Endodermal cell (in vitro differentiated cells): ENCODE measurements around the gene FGD6. TPM values are rescaled to one million over a fixed set of nuclear protein-coding genes. Genes with fewer than 3 reads are reported as not detected.

Experiments used
- DNase-seq: peaks from one replicate; pipeline ENCODE4 v3.0.0-alpha.2; 2017
- H3K27ac ChIP-seq: 2 replicates; pipeline ENCODE4 v1.5.1; 2013; ENCODE audit warnings: mild to moderate bottlenecking, low read depth, low read length, moderate library complexity
- H3K27me3 ChIP-seq: 2 replicates; pipeline ENCODE4 v1.6.1; 2013; ENCODE audit warnings: mild to moderate bottlenecking, low read length, moderate library complexity; ENCODE audit not compliant: insufficient read depth, control insufficient read depth, poor library complexity, severe bottlenecking
- H3K36me3 ChIP-seq: 2 replicates; pipeline ENCODE4 v1.7.0; 2013; ENCODE audit warnings: mild to moderate bottlenecking, low read length, moderate library complexity; ENCODE audit not compliant: control insufficient read depth, insufficient read depth
- H3K4me1 ChIP-seq: one replicate; pipeline ENCODE4 v1.7.0; 2013; ENCODE audit warnings: low read length; ENCODE audit not compliant: control insufficient read depth, insufficient read depth
- H3K4me3 ChIP-seq: 2 replicates; pipeline ENCODE4 v1.5.1; 2013; ENCODE audit warnings: mild to moderate bottlenecking, low read length, moderate library complexity
- H3K9ac ChIP-seq: 2 replicates; pipeline ENCODE4 v1.6.1; 2013; ENCODE audit warnings: mild to moderate bottlenecking, low read length, moderate library complexity; ENCODE audit not compliant: poor library complexity, severe bottlenecking; ENCODE audit errors: extremely low read depth
- H3K9me3 ChIP-seq: 2 replicates; pipeline ENCODE4 v1.6.1; 2013; ENCODE audit warnings: mild to moderate bottlenecking, low read length, moderate library complexity; ENCODE audit not compliant: control insufficient read depth
- H3K27ac Mint-ChIP-seq: 2 replicates; pipeline ENCODE4 v1.8.0; 2020; ENCODE audit warnings: mixed read lengths
- H3K27me3 Mint-ChIP-seq: 2 replicates; pipeline ENCODE4 v1.8.0; 2021; ENCODE audit warnings: mild to moderate bottlenecking, mixed read lengths; ENCODE audit not compliant: insufficient read depth
- H3K36me3 Mint-ChIP-seq: 2 replicates; pipeline ENCODE4 v1.8.0; 2020; ENCODE audit warnings: low read depth, mixed read lengths
- H3K4me1 Mint-ChIP-seq: 2 replicates; pipeline ENCODE4 v1.8.0; 2020; ENCODE audit warnings: mixed read lengths
- H3K4me3 Mint-ChIP-seq: 2 replicates; pipeline ENCODE4 v1.8.0; 2020; ENCODE audit warnings: mild to moderate bottlenecking, moderate library complexity, mixed read lengths
- H3K9me3 Mint-ChIP-seq: 2 replicates; pipeline ENCODE4 v1.8.0; 2020; ENCODE audit warnings: mild to moderate bottlenecking, mixed read lengths
- CTCF ChIP-seq: fragments of 200-600 bp; sonication (generic); conservative IDR thresholded peaks from 2 replicates; pipeline ENCODE4 v1.5.0; 2021; ENCODE audit warnings: antibody characterized with exemption, mild to moderate bottlenecking
- whole genome bisulfite sequencing, 2 experiments: methylation state at CpG; one replicate each; pipeline versions ENCODE4 v1.1.5 to v1.1.7; 2013; ENCODE audit warnings: missing lambda C conversion rate in 2 of 2, mixed read lengths in 1 of 2; ENCODE audit not compliant: insufficient coverage in 1 of 2, insufficient read length in 1 of 2; 5-methylcytosine and 5-hydroxymethylcytosine counted together
- total RNA-seq, 2 donors: library from RNA; stranded (reverse); fragmentation: NEBNext Ultra II Directional in 1 of 2; extraction: Animal tissue kit (Norgen Biotek cat#: 25700) in 1 of 2; gene quantifications; 2 replicates in 1 of 2; 3 replicates in 1 of 2; pipeline ENCODE4 v1.2.1, GENCODE V29; 2021

FGD6 gene
- total RNA-seq, 2 donors from 2014 or later, result 95.3 to 124 TPM

- no peak for DNase-seq
- peak overlapping the region; percentile 46 for H3K27ac Mint-ChIP-seq
- Histone ChIP-seq H3K4me1 (peaks cover 7% of the 10 kb centered on the region), H3K36me3 (peaks cover 84% of the 10 kb centered on the region), H3K27ac (no peak overlapping the region), H3K9me3 (no peaks in the 10 kb centered on the region), H3K27me3 (no peaks in the 10 kb centered on the region), H3K9ac (no peak overlapping the region), H3K4me3 (no peak overlapping the region)
- TF ChIP-seq CTCF, result no peak
- H3K36me3 Mint-ChIP-seq, result peaks cover 84% of the 10 kb centered on the region
- no peaks in the 10 kb centered on the region for H3K27me3 Mint-ChIP-seq
- peaks cover 18% of the 10 kb centered on the region for H3K4me1 Mint-ChIP-seq
- no peaks in the 10 kb centered on the region for H3K9me3 Mint-ChIP-seq
- 84 to 87% methylated on average over 5 to 7 of the region's 7 CpGs for WGBS, 2 experiments
- no peak overlapping the region for H3K4me3 Mint-ChIP-seq
Observed at GRCh38 chr12:95107362-95107761, 109.9 kb downstream of the FGD6 start.

GRCh38 chr12:95105540-95105939 is 111.7 kb downstream of the FGD6 start:
- Histone ChIP-seq H3K9ac (no peak overlapping the region), H3K27ac (no peak overlapping the region), H3K27me3 (no peaks in the 10 kb centered on the region), H3K36me3 (peaks cover 83% of the 10 kb centered on the region), H3K4me3 (no peak overlapping the region), H3K4me1 (peaks cover 9% of the 10 kb centered on the region), H3K9me3 (no peaks in the 10 kb centered on the region)
- no peaks in the 10 kb centered on the region for H3K9me3 Mint-ChIP-seq
- peaks cover 78% of the 10 kb centered on the region for H3K36me3 Mint-ChIP-seq
- WGBS, 2 experiments, result 90 to 97% methylated on average over 7 of the region's 8 CpGs
- DNase-seq, result no peak
- H3K27ac Mint-ChIP-seq, result peak overlapping the region; percentile 7
- H3K4me3 Mint-ChIP-seq, result no peak overlapping the region
- no peaks in the 10 kb centered on the region for H3K27me3 Mint-ChIP-seq
- TF ChIP-seq CTCF, result no peak
- peaks cover 21% of the 10 kb centered on the region for H3K4me1 Mint-ChIP-seq

- TF ChIP-seq CTCF, result no peak
- Histone ChIP-seq H3K4me3 (no peak overlapping the region), H3K27ac (no peak overlapping the region), H3K36me3 (peaks cover 80% of the 10 kb centered on the region), H3K4me1 (peaks cover 15% of the 10 kb centered on the region), H3K27me3 (no peaks in the 10 kb centered on the region), H3K9me3 (no peaks in the 10 kb centered on the region), H3K9ac (no peak overlapping the region)
- 100% methylated on average over 2 of the region's 2 CpGs; no CpG with 5 or more reads in 1 of the 2 experiments for WGBS, 2 experiments
- H3K36me3 Mint-ChIP-seq, result peaks cover 78% of the 10 kb centered on the region
- no peak for DNase-seq
- peak overlapping the region; percentile 7 for H3K27ac Mint-ChIP-seq
- no peak overlapping the region for H3K4me3 Mint-ChIP-seq
- peaks cover 27% of the 10 kb centered on the region for H3K4me1 Mint-ChIP-seq
- no peaks in the 10 kb centered on the region for H3K27me3 Mint-ChIP-seq
- H3K9me3 Mint-ChIP-seq, result no peaks in the 10 kb centered on the region
Observed at GRCh38 chr12:95104919-95105452, 112.3 kb downstream of the FGD6 start.
